HepG2 (cell line): ENCODE measurements around the gene TBKBP1. TPM values are rescaled to one million over a fixed set of nuclear protein-coding genes. Genes with fewer than 3 reads are reported as not detected.
A peak's percentile ranks its signal among the peaks of the same experiment; 100 is the strongest.

Source experiments
- AKNA ChIP-seq: sonication (generic); formaldehyde crosslinking; IDR thresholded peaks from 2 replicates; pipeline ENCODE4 v1.4.0; 2020; ENCODE audit warnings: missing genetic modification reagents, borderline replicate concordance
- ASH2L ChIP-seq: fragments of 300-600, 200-600 bp; sonication (generic); IDR thresholded peaks from 2 replicates; pipeline ENCODE4 v1.7.0; 2017; ENCODE audit warnings: low read depth, mild to moderate bottlenecking, moderate library complexity, mixed read lengths, low read length; ENCODE audit not compliant: insufficient read length
- MYC ChIP-seq: sonication (generic); formaldehyde crosslinking; IDR thresholded peaks from 2 replicates; pipeline ENCODE4 v1.9.0; 2021; ENCODE audit warnings: missing genetic modification reagents, borderline replicate concordance
- NR2C2 ChIP-seq: sonication (generic); formaldehyde crosslinking; IDR thresholded peaks from 2 replicates; pipeline ENCODE4 v1.4.0; 2020; ENCODE audit warnings: missing genetic modification reagents, mild to moderate bottlenecking, moderate library complexity, borderline replicate concordance
- RELA ChIP-seq: sonication (generic); formaldehyde crosslinking; IDR thresholded peaks from 2 replicates; pipeline ENCODE4 v1.4.0; 2020; ENCODE audit warnings: missing genetic modification reagents
- SIN3A ChIP-seq: IDR thresholded peaks from 2 replicates; pipeline ENCODE4 v1.6.1; 2011; ENCODE audit warnings: low read depth, mild to moderate bottlenecking, control low read depth, low read length, borderline replicate concordance
- ZFP37 ChIP-seq: sonication (generic); formaldehyde crosslinking; IDR thresholded peaks from 2 replicates; pipeline ENCODE4 v1.4.0; 2020; ENCODE audit warnings: missing genetic modification reagents, borderline replicate concordance
- ZNF607 ChIP-seq: sonication (generic); formaldehyde crosslinking; IDR thresholded peaks from 2 replicates; pipeline ENCODE4 v1.5.1; 2020; ENCODE audit warnings: missing genetic modification reagents, mild to moderate bottlenecking, borderline replicate concordance
- ZNF704 ChIP-seq: sonication (generic); formaldehyde crosslinking; IDR thresholded peaks from 2 replicates; pipeline ENCODE4 v1.8.1; 2023; ENCODE audit warnings: mild to moderate bottlenecking, inconsistent platforms, moderate library complexity, missing genetic modification reagents, borderline replicate concordance
- ZNF891 ChIP-seq: sonication (generic); formaldehyde crosslinking; IDR thresholded peaks from 2 replicates; pipeline ENCODE4 v1.5.0; 2020; ENCODE audit warnings: mild to moderate bottlenecking, missing genetic modification reagents
- ZSCAN20 ChIP-seq: sonication (generic); formaldehyde crosslinking; IDR thresholded peaks from 2 replicates; pipeline ENCODE4 v1.4.0; 2020; ENCODE audit warnings: missing genetic modification reagents, mild to moderate bottlenecking, borderline replicate concordance
- polyA plus RNA-seq, 8 experiments: library from polyadenylated mRNA; depleted of rRNA in 3 of 8; stranded (reverse) in 7 of 8; unstranded in 1 of 8; fragments of >200 nt; fragmentation: Illumina TruSeq in 4 of 8; extraction: Trizol in 4 of 8; gene quantifications; 2 replicates each; pipeline versions ENCODE4 v1.2.1 to v1.2.3, GENCODE V29; 2011 to 2016; ENCODE audit warnings: low read depth in 4 of 8, missing spikeins in 1 of 8, mixed read lengths in 1 of 8; ENCODE audit not compliant: insufficient read depth in 1 of 8
- total RNA-seq, 5 experiments: library from RNA; depleted of rRNA; stranded (reverse); fragments of >200 nt; fragmentation: Illumina TruSeq; extraction: Trizol; gene quantifications; 2 replicates each; pipeline ENCODE4 v1.2.3, GENCODE V29; 2016; ENCODE audit warnings: low read depth in 1 of 5
- TF ChIP-seq, protein P1 (sequence below): sonication (generic); formaldehyde crosslinking; IDR thresholded peaks from 2 replicates; pipeline ENCODE4 v1.4.0; 2020; ENCODE audit warnings: low read depth, mild to moderate bottlenecking, missing genetic modification reagents
- TF ChIP-seq, protein P2 (sequence below): sonication (generic); formaldehyde crosslinking; conservative IDR thresholded peaks from 2 replicates; pipeline ENCODE4 v1.4.0; 2020; ENCODE audit warnings: missing genetic modification reagents
- TF ChIP-seq, protein P3 (sequence below): sonication (generic); formaldehyde crosslinking; conservative IDR thresholded peaks from 2 replicates; pipeline ENCODE4 v1.5.0; 2020; ENCODE audit warnings: missing genetic modification reagents

Gene TBKBP1
- total and polyA plus RNA-seq, 2 of the 13 experiments (the other 11 are each of a cell fraction or from before 2014, with no cell fraction given): 2.6 to 7.0 TPM

DNA sequence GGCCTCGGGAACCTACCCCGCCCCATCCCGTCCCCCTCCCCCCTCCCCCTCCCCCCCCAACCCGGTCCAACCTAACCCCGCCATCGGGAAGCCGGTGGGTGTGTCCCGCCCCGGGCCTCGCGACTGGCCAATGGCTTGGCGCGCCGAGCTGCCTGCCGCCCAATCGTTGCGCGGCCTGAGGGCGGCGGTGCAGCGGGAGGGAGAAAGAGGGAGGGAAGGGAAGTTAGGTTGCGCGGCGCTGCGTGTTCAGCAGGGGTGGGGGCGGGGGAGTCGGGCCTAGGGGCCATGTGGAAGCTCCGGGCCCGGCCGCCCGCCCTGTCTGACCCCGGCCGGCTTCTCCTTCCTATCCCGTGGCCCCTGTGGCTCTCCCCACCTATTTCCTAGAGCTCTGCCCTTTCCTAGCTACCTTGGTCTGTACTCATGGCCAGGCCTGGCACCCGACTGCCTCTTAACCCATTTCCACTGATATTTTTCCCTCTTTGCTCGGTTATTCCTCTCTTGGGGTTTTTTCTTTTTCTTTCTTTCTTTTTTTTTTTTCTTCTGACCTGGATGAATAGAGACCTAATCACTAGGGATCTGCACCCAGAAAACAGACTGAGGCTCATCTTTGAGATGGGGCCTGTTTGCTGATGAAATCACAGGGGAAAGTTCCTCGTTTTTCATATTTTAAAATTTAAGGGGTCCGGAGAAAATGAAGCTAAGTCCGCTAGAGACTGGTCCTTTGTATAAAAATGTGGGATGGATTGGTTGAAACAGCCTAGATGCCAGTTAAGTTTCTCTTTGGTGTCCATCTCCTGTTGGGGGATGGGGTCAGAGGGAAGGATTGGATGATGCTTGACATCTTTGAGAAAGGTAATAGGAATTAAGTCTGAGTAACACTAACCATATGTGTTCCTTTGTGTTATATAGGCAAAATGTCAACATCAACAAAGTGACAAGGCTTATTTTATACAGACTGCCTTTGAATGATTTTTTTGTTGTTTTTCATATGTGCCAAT, 43.1 kb upstream of the TBKBP1 start (continued):
- TF ChIP-seq ZNF891 (CRISPR knock-in tag) (no peak), NR2C2 (CRISPR knock-in tag) (peak; percentile 55), ZNF704 (CRISPR knock-in tag) (no peak), MYC (peak; percentile 95), ZNF607 (CRISPR knock-in tag) (peak; percentile 53; the same call in 1 of the 2 replicates), ZFP37 (CRISPR knock-in tag) (0 out of 2 replicates have a peak, but pooled peaks have one; percentile 40), AKNA (CRISPR knock-in tag) (no peak; the same call in 1 of the 2 replicates), SIN3A (peak; percentile 87; the same call in 1 of the 2 replicates), RELA (CRISPR knock-in tag) (no peak), ASH2L (no peak), ZSCAN20 (peak; percentile 59; the same call in 1 of the 2 replicates)
- TF ChIP-seq, protein P1, sequence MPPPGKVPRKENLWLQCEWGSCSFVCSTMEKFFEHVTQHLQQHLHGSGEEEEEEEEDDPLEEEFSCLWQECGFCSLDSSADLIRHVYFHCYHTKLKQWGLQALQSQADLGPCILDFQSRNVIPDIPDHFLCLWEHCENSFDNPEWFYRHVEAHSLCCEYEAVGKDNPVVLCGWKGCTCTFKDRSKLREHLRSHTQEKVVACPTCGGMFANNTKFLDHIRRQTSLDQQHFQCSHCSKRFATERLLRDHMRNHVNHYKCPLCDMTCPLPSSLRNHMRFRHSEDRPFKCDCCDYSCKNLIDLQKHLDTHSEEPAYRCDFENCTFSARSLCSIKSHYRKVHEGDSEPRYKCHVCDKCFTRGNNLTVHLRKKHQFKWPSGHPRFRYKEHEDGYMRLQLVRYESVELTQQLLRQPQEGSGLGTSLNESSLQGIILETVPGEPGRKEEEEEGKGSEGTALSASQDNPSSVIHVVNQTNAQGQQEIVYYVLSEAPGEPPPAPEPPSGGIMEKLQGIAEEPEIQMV: peak; percentile 30; the same call in 1 of the 2 replicates
- TF ChIP-seq, protein P2, sequence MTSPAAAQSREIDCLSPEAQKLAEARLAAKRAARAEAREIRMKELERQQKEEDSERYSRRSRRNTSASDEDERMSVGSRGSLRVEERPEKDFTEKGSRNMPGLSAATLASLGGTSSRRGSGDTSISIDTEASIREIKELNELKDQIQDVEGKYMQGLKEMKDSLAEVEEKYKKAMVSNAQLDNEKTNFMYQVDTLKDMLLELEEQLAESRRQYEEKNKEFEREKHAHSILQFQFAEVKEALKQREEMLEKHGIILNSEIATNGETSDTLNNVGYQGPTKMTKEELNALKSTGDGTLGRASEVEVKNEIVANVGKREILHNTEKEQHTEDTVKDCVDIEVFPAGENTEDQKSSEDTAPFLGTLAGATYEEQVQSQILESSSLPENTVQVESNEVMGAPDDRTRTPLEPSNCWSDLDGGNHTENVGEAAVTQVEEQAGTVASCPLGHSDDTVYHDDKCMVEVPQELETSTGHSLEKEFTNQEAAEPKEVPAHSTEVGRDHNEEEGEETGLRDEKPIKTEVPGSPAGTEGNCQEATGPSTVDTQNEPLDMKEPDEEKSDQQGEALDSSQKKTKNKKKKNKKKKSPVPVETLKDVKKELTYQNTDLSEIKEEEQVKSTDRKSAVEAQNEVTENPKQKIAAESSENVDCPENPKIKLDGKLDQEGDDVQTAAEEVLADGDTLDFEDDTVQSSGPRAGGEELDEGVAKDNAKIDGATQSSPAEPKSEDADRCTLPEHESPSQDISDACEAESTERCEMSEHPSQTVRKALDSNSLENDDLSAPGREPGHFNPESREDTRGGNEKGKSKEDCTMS: no peak
- TF ChIP-seq, protein P3, sequence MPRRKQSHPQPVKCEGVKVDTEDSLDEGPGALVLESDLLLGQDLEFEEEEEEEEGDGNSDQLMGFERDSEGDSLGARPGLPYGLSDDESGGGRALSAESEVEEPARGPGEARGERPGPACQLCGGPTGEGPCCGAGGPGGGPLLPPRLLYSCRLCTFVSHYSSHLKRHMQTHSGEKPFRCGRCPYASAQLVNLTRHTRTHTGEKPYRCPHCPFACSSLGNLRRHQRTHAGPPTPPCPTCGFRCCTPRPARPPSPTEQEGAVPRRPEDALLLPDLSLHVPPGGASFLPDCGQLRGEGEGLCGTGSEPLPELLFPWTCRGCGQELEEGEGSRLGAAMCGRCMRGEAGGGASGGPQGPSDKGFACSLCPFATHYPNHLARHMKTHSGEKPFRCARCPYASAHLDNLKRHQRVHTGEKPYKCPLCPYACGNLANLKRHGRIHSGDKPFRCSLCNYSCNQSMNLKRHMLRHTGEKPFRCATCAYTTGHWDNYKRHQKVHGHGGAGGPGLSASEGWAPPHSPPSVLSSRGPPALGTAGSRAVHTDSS: no peak
